ENCODE measurements around the gene RASA2. TPM values are rescaled to one million over a fixed set of nuclear protein-coding genes. Genes with fewer than 3 reads are reported as not detected.
"Not testable (repeated sequence)": the region's sequence is repeated elsewhere in the genome, so short reads cannot be mapped to it uniquely, and the experiment has no call there.

The RASA2 gene
- total RNA-seq, 2 experiments from 2014 or later = 62.6 to 70.8 TPM

DNA sequence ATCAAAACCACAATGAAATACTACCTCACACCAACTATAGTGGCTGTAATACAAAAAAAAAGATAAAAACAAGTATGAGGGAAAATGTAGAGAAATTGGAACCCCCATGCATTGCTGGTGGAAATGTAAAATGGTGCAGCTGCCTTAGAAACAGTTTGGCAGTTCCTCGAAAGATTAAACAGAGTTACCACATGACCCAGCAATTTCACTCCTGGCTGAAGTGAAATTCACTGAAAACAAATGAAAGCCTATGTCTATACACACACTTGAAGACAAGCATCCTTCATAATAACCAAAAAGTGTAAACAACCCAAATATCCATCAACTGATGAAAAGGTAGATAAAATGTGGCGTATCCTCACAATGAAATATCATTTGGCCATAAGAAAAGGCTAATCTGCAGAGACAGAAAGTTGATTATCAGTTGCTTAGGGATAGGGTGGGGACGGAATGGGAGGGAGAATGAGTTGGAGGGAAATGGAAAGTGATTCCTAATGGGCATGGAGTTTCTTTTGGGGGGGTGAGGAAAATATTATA is 20.1 kb upstream of the RASA2 start:
- Mint-ChIP-seq H3K4me1 (peaks cover 10% of the 10 kb centered on the region), H3K4me3 (no peak overlapping the region), H3K36me3 (peaks cover 9% of the 10 kb centered on the region), H3K9me3 (peaks cover 12% of the 10 kb centered on the region), H3K27me3 (no peaks in the 10 kb centered on the region), H3K27ac (no peak overlapping the region)
- DNase-seq (no peak), ATAC-seq (ENCODE audit: low read depth) (no peak)
- POLR2A ChIA-PET = no interaction called here

DNA sequence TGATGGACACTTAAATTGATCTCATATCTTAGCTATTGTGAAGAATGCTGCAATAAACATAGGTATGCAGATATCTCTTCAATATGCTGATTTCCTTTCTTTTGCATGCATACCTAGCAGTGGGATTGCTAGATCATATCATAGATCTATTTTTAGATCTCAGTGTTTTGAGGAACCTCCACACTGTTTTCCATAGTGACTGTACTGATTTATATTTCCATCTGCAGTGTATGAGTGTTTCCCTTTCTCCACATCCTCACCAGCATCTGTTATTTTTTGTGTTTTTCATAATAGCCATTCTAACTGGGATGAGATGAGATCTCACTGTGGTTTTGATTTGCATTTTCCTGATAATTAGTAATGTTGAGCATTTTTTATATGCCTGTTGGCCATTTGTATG is 17.1 kb upstream of the RASA2 start:
- Mint-ChIP-seq H3K27ac (no peak overlapping the region), H3K4me1 (peaks cover 8% of the 10 kb centered on the region), H3K36me3 (peaks cover 9% of the 10 kb centered on the region), H3K4me3 (no peak overlapping the region), H3K9me3 (peaks cover 8% of the 10 kb centered on the region), H3K27me3 (peaks cover 4% of the 10 kb centered on the region)
- POLR2A ChIA-PET = interaction anchor here (0.7 kb wide), 1 partner anchor 408 kb away, joined by 5 read pairs; no protein-coding TSS in a partner anchor
- no peak for ATAC-seq (ENCODE audit: low read depth)
- no peak for DNase-seq

DNA sequence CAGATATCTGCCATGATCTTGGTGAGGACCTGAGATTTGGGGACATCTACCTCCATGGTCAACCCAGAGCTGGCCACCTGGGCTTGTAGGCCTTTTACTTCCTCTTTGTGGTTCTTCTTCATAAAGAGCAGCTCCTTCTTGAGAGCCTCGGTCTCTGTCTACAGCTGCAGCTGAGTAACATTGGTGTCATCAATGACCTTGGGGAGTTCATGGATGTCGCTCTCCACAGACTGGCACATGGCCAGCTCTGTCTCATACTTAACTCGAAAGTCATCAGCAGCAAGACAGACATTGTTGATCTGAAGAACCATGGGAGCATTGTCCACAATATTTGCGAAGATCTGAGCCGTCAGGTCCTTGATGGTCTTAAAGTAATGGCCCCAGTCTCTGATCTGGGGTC is 15.7 kb upstream of the RASA2 start:
- DNase-seq = no peak
- no peak overlapping the region for H3K27ac Mint-ChIP-seq
- peaks cover 4% of the 10 kb centered on the region for H3K27me3 Mint-ChIP-seq
- peaks cover 2% of the 10 kb centered on the region for H3K9me3 Mint-ChIP-seq
- POLR2A ChIA-PET = no interaction called here
- H3K36me3 Mint-ChIP-seq = peaks cover 3% of the 10 kb centered on the region
- ATAC-seq (ENCODE audit: low read depth) = no peak
- peaks cover 19% of the 10 kb centered on the region for H3K4me1 Mint-ChIP-seq
- H3K4me3 Mint-ChIP-seq = no peak overlapping the region

GRCh38 chr3:141476033-141476432 is 10.8 kb upstream of the RASA2 start:
- Mint-ChIP-seq H3K9me3 (no peaks in the 10 kb centered on the region), H3K4me1 (peaks cover 43% of the 10 kb centered on the region), H3K4me3 (peak overlapping the region; percentile 55), H3K36me3 (peaks cover 3% of the 10 kb centered on the region), H3K27me3 (peaks cover 16% of the 10 kb centered on the region), H3K27ac (peak overlapping the region; percentile 40)
- peak; percentile 59 for ATAC-seq (ENCODE audit: low read depth)
- peak; percentile 63 for DNase-seq
- POLR2A ChIA-PET = interaction anchor here (0.6 to 1.4 kb wide), 2 partner anchors 11 to 86 kb away, joined by 4 to 5 read pairs; no protein-coding TSS in a partner anchor

- DNase-seq = no peak
- POLR2A ChIA-PET = interaction anchor here (0.8 to 1.4 kb wide), 3 partner anchors 8 to 20 kb away, joined by 3 to 5 read pairs (median 5); no protein-coding TSS in a partner anchor
- Mint-ChIP-seq H3K4me1 (peaks cover 45% of the 10 kb centered on the region), H3K9me3 (no peaks in the 10 kb centered on the region), H3K4me3 (no peak overlapping the region), H3K27me3 (peaks cover 16% of the 10 kb centered on the region), H3K27ac (no peak overlapping the region), H3K36me3 (peaks cover 1% of the 10 kb centered on the region)
- ATAC-seq (ENCODE audit: low read depth) = peak; percentile 28
Observed at GRCh38 chr3:141477224-141477623, 9.6 kb upstream of the RASA2 start.

GRCh38 chr3:141478139-141478538 is 8.7 kb upstream of the RASA2 start:
- H3K9me3 Mint-ChIP-seq = no peaks in the 10 kb centered on the region
- H3K4me3 Mint-ChIP-seq = no peak overlapping the region
- no peak for DNase-seq
- H3K4me1 Mint-ChIP-seq = peaks cover 45% of the 10 kb centered on the region
- POLR2A ChIA-PET = interaction anchor here (0.7 kb wide), 1 partner anchor 29 kb away, joined by 3 read pairs; no protein-coding TSS in a partner anchor
- no peak for ATAC-seq (ENCODE audit: low read depth)
- H3K36me3 Mint-ChIP-seq = peaks cover 1% of the 10 kb centered on the region
- peaks cover 15% of the 10 kb centered on the region for H3K27me3 Mint-ChIP-seq
- H3K27ac Mint-ChIP-seq = no peak overlapping the region

DNA sequence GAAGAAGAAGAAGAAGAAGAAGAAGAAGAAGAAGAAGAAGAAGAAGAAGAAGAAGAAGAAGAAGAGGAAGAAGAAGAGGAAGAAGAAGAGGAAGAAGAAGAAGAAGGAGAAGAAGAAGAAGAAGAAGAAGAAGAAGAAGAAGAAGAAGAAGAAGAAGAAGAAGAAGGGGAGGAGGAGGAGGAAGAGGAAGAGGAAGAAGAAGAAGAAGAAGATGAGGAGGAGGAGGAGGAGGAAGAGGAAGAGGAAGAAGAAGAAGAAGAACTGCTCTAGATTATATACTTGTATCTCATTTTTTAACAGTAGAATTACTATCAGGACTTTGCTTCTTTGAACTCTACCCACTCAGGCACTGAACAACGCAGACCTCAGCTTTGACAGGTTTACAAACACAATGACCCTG is 8.0 kb upstream of the RASA2 start:
- not testable (repeated sequence) for H3K36me3 Mint-ChIP-seq; ATAC-seq (ENCODE audit: low read depth); DNase-seq; H3K9me3 Mint-ChIP-seq; H3K4me3 Mint-ChIP-seq; H3K27ac Mint-ChIP-seq
- POLR2A ChIA-PET = interaction anchor here (0.7 kb wide), 1 partner anchor 30 kb away, joined by 3 read pairs; no protein-coding TSS in a partner anchor
- peaks cover 47% of the 10 kb centered on the region for H3K4me1 Mint-ChIP-seq
- peaks cover 12% of the 10 kb centered on the region for H3K27me3 Mint-ChIP-seq

- H3K27ac Mint-ChIP-seq = no peak overlapping the region
- no peak overlapping the region for H3K4me3 Mint-ChIP-seq
- DNase-seq (no peak), ATAC-seq (ENCODE audit: low read depth) (no peak)
- H3K4me1 Mint-ChIP-seq = peaks cover 30% of the 10 kb centered on the region
- H3K27me3 Mint-ChIP-seq = peaks cover 12% of the 10 kb centered on the region
- H3K36me3 Mint-ChIP-seq = peaks cover 6% of the 10 kb centered on the region
- POLR2A ChIA-PET = interaction anchor here (0.8 kb wide), 1 partner anchor 18 kb away, joined by 3 read pairs; no protein-coding TSS in a partner anchor
- H3K9me3 Mint-ChIP-seq = peaks cover 4% of the 10 kb centered on the region
Observed at GRCh38 chr3:141482245-141482922, 4.4 kb upstream of the RASA2 start.

DNA sequence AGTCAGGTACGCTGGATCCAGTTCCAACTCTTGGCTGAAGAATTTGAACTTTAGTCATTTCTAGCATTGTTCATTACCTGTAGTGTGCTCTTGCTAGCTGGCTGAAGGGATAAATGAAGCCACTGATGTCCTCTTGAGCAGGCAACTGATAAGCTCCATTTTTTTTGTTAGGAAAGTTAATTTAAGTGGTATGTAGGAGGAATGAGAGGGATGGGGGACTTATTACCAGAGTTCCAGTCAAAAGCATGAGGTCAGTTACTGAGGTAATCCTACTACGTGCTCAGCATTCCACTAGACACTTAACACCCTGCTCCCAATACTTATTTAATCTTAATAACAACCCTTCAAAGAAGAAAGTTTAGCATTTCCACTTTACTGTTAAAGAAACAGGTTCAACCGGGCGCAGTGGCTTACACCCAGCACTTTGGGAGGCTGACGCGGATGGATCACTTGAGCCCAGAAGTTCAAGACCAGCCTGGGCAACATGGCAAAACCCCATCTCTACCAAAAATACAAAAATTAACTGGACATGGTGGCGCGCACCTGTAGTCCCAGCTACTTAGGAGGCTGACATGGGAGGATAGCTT is 2.0 kb upstream of the RASA2 start:
- Mint-ChIP-seq H3K27ac (peak overlapping the region; percentile 86), H3K4me1 (peaks cover 37% of the 10 kb centered on the region), H3K9me3 (peaks cover 4% of the 10 kb centered on the region), H3K4me3 (no peak overlapping the region), H3K27me3 (no peaks in the 10 kb centered on the region), H3K36me3 (peaks cover 12% of the 10 kb centered on the region)
- ATAC-seq (ENCODE audit: low read depth) = no peak
- no peak for DNase-seq
- POLR2A ChIA-PET = interaction anchor here (0.6 to 0.7 kb wide), 2 partner anchors 8 to 76 kb away, joined by 3 read pairs; no protein-coding TSS in a partner anchor

DNA sequence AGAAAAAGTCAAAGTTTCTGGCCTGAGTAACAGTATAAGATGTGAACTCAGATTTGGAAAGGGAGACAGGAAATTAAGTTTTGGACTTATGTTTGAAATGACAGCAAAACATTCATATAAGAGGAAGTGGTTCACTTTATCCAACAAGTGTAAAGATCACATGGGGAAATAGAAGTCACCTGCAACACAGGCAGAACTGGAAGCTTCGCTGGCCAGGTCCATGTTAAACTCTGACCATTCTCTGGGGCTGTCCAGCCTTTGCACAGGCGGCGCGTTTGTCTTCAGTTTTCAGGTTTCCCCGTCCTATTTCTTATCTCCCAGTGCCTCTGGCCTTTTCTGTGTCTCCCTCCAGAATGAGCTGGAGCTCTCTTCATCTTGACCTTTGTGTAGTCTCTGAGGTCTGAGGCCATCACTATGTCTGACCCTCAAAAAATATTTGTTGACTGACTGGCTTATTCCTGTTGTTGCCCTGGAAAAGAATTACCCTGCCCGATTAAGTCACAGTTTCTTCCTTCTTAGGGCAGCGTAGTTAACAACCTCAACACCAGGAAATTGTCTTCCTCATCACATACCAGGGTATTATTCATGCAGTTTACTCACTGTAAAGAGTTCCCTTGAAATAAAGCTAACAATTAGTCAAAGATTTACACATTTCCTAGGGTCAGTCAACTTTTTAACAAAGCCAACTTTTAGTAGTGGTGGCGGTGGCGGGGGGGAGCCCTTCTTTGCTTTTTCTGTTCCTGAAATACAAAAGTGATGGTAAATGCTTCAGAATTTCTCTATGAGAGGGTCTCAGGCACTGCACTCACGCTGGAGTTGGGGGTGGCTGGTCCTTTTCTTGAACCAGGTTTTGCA is 959 bp upstream of the RASA2 start:
- no peak for DNase-seq
- POLR2A ChIA-PET = interaction anchor here (0.6 to 4.6 kb wide), 6 partner anchors 9 to 219 kb away, joined by 3 to 115 read pairs (median 5); no protein-coding TSS in a partner anchor
- Mint-ChIP-seq H3K9me3 (peaks cover 4% of the 10 kb centered on the region), H3K36me3 (peaks cover 22% of the 10 kb centered on the region), H3K27ac (peak overlapping the region; percentile 86), H3K27me3 (no peaks in the 10 kb centered on the region), H3K4me3 (peak overlapping the region; percentile 82), H3K4me1 (peaks cover 47% of the 10 kb centered on the region)
- no peak for ATAC-seq (ENCODE audit: low read depth)

GRCh38 chr3:141486496-141486745 is 406 bp upstream of the RASA2 start:
- DNase-seq = no peak
- peak overlapping the region; percentile 86 for H3K27ac Mint-ChIP-seq
- H3K4me3 Mint-ChIP-seq = peak overlapping the region; percentile 82

GRCh38 chr3:141487521-141488252 is 860 bp downstream of the RASA2 start:
- peak overlapping the region; percentile 97 for H3K27ac Mint-ChIP-seq
- peaks cover 60% of the 10 kb centered on the region for H3K4me1 Mint-ChIP-seq
- ATAC-seq (ENCODE audit: low read depth) (peak; percentile 73), DNase-seq (peak; percentile 89)
- H3K27me3 Mint-ChIP-seq = no peaks in the 10 kb centered on the region
- peaks cover 4% of the 10 kb centered on the region for H3K9me3 Mint-ChIP-seq
- peak overlapping the region; percentile 91 for H3K4me3 Mint-ChIP-seq
- H3K36me3 Mint-ChIP-seq = peaks cover 31% of the 10 kb centered on the region
- POLR2A ChIA-PET = interaction anchor here (0.5 to 4.6 kb wide), 25 partner anchors 11 to 541 kb away, joined by 3 to 115 read pairs (median 3); partner anchors contain the start of gene ATP1B3

More at GRCh38 chr3:141486496-141486745, 406 bp upstream of the RASA2 start:
- Mint-ChIP-seq H3K4me1 (peaks cover 49% of the 10 kb centered on the region), H3K27me3 (no peaks in the 10 kb centered on the region), H3K36me3 (peaks cover 26% of the 10 kb centered on the region), H3K9me3 (peaks cover 4% of the 10 kb centered on the region)
- no peak for ATAC-seq (ENCODE audit: low read depth)
- POLR2A ChIA-PET = interaction anchor here (0.6 to 4.6 kb wide), 5 partner anchors 11 to 220 kb away, joined by 3 to 115 read pairs (median 5); no protein-coding TSS in a partner anchor
